GM12878 (cell line): ENCODE measurements around the gene CEACAM3.
"Not testable (repeated sequence)": the region's sequence is repeated elsewhere in the genome, so short reads cannot be mapped to it uniquely, and the experiment has no call there.

Experiments
- CHD2 ChIP-seq: IDR thresholded peaks from 2 replicates; pipeline ENCODE4 v1.6.1; 2011; ENCODE audit warnings: low read depth, low read length, improper control_type of control experiment, borderline replicate concordance
- CTCF ChIP-seq, 3 experiments: IDR thresholded peaks in 2 of 3; conservative IDR thresholded peaks in 1 of 3; 2 replicates each; pipeline ENCODE4 v1.5.1; 2011; ENCODE audit warnings: low read depth in 3 of 3, low read length in 3 of 3, mild to moderate bottlenecking in 3 of 3, control low read depth in 2 of 3, moderate library complexity in 2 of 3, inconsistent platforms in 1 of 3, mixed read lengths in 1 of 3; ENCODE audit not compliant: control insufficient read depth in 2 of 3, insufficient read depth in 1 of 3; ENCODE audit errors: extremely low read depth in 1 of 3
- EZH2 ChIP-seq: IDR thresholded peaks from 2 replicates; pipeline ENCODE4 v1.6.1; 2012; ENCODE audit warnings: low read depth, mild to moderate bottlenecking, control low read depth, inconsistent platforms, low read length, borderline replicate concordance; ENCODE audit not compliant: control insufficient read depth
- NR2C2 ChIP-seq: IDR thresholded peaks from 2 replicates; pipeline ENCODE4 v1.6.1; 2011; ENCODE audit warnings: borderline replicate concordance, low read depth; ENCODE audit not compliant: control insufficient read depth, insufficient read length
- TCF3 ChIP-seq: IDR thresholded peaks from 2 replicates; pipeline ENCODE4 v1.6.1; 2012; ENCODE audit warnings: low read depth, mild to moderate bottlenecking, low read length, borderline replicate concordance; ENCODE audit not compliant: insufficient read depth
- TF ChIP-seq, protein P1 (sequence below): IDR thresholded peaks from 2 replicates; pipeline ENCODE4 v1.6.1; 2012; ENCODE audit warnings: mild to moderate bottlenecking, low read depth, low read length

- TF ChIP-seq TCF3; EZH2; NR2C2; CHD2; CTCF (IDR thresholded peaks at IDR 0.05 in 2 of 3, conservative IDR thresholded peaks at IDR 0.05 in 1 of 3; ENCODE audit: control insufficient read depth in 2 of 3, extremely low read depth in 1 of 3, insufficient read depth in 1 of 3, low read depth in 3 of 3, low read length in 3 of 3): not testable (repeated sequence)
- TF ChIP-seq, protein P1, sequence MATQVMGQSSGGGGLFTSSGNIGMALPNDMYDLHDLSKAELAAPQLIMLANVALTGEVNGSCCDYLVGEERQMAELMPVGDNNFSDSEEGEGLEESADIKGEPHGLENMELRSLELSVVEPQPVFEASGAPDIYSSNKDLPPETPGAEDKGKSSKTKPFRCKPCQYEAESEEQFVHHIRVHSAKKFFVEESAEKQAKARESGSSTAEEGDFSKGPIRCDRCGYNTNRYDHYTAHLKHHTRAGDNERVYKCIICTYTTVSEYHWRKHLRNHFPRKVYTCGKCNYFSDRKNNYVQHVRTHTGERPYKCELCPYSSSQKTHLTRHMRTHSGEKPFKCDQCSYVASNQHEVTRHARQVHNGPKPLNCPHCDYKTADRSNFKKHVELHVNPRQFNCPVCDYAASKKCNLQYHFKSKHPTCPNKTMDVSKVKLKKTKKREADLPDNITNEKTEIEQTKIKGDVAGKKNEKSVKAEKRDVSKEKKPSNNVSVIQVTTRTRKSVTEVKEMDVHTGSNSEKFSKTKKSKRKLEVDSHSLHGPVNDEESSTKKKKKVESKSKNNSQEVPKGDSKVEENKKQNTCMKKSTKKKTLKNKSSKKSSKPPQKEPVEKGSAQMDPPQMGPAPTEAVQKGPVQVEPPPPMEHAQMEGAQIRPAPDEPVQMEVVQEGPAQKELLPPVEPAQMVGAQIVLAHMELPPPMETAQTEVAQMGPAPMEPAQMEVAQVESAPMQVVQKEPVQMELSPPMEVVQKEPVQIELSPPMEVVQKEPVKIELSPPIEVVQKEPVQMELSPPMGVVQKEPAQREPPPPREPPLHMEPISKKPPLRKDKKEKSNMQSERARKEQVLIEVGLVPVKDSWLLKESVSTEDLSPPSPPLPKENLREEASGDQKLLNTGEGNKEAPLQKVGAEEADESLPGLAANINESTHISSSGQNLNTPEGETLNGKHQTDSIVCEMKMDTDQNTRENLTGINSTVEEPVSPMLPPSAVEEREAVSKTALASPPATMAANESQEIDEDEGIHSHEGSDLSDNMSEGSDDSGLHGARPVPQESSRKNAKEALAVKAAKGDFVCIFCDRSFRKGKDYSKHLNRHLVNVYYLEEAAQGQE = not testable (repeated sequence)
Observed at GRCh38 chr19:41789053-41789452, 7.3 kb upstream of the CEACAM3 start.
